Measurements from ENCODE around the gene TSKS. TPM values are rescaled to one million over a fixed set of nuclear protein-coding genes. Genes with fewer than 3 reads are reported as not detected.

TSKS gene
- total RNA-seq, 1 donor from 2014 or later: 2.0 TPM

DNA sequence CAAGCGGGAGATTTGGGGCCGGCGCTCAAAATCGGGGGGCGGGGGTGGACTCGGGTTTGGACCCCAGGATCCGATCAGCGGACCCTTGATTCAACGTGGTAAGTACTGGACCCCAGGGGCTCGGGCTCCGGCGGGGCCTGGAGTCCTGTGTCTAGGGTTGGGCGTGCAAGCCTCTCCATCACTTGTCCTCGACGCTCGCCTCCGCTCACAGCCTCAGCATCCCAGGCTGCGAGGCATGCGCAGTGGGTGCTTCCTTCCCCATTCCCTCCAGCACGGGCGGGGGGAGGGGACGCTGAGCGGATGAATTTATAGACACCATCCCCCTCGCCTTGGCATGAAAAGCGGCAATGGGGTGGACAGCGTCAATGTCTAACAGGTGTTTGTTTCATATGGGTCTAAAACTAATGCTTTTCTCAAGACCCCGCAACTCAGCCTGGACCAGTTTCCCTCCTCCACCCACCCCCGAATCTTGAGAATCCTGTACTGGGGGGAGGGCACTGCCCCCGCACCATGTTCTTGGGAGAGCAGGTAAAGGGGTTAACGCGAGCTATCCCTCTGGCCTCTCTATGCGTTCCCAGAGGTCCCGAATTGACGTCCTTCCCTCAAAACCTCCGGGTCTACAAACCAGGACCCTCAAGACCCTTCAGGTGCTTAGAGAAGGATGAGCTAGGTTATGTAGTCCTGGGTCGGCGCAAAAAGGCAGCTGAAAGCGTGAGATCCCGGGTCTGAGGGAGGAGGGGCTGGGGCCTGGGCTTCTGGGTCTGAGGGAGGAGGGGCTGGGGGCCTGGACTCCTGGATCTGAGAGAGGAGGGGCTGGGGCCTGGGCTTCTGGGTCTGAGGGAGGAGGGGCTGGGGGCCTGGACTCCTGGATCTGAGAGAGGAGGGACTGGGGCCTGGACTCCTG lies 71.6 kb downstream of the TSKS start:
- DNase-seq (ENCODE audit: low spot score): no peak
- H3K36me3 Mint-ChIP-seq (ENCODE audit: low read depth): peaks cover 28% of the 10 kb centered on the region
- H3K4me3 Mint-ChIP-seq (ENCODE audit: low read depth): peak overlapping the region; percentile 81
- peaks cover 12% of the 10 kb centered on the region for H3K4me1 Mint-ChIP-seq (ENCODE audit: low read depth)
- peaks cover 11% of the 10 kb centered on the region for H3K27me3 Mint-ChIP-seq (ENCODE audit: low read depth)
- no peaks in the 10 kb centered on the region for H3K9me3 Mint-ChIP-seq
- intact Hi-C loops (cut with micrococcal nuclease): no loop called here
- H3K27ac Mint-ChIP-seq: no peak overlapping the region

DNA sequence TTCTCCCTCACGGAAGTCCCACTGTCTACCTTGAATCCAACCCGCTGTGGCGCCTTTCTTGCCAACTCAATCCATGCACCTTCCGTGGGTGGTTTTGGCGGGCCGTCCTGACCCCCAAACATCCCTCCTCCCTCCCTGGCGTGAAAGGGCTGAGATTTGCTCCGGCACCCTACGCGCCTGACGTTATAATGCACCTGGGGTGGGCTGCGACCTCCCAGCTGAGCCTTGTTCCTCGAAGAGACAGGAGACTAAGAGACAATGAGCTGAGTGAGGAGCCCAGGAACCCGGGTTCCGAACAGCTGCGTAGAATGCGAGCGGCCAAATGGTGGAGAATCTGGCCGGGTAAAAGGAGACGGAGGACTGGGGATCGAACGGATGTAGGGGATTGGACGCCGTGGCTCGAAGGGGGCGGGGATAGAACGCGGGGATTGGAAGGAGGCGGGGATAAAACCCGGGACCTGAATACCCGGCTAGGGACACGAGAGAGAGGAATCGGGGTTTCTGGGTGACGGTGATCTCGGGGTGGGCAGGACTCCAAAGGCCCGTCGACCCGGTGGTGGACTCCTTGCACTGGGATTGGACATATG lies 72.4 kb downstream of the TSKS start, which contains the start of gene CPT1C:
CPT1C (plus strand) TSS at position 461 of the 587 bp plus-strand sequence. CDS start 1,137 bp downstream, outside the sequence.
- Mint-ChIP-seq H3K4me1 (ENCODE audit: low read depth) (peaks cover 12% of the 10 kb centered on the region), H3K4me3 (ENCODE audit: low read depth) (peak within 1 kb of the TSS; percentile 81), H3K9me3 (no peaks in the 10 kb centered on the region), H3K27ac (no peak within 1 kb of the TSS), H3K27me3 (ENCODE audit: low read depth) (peaks cover 11% of the 10 kb centered on the region), H3K36me3 (ENCODE audit: low read depth) (peaks cover 34% of the 10 kb centered on the region)
- intact Hi-C loops (cut with micrococcal nuclease): no loop called here
- DNase-seq (ENCODE audit: low spot score): peak; percentile 41

DNA sequence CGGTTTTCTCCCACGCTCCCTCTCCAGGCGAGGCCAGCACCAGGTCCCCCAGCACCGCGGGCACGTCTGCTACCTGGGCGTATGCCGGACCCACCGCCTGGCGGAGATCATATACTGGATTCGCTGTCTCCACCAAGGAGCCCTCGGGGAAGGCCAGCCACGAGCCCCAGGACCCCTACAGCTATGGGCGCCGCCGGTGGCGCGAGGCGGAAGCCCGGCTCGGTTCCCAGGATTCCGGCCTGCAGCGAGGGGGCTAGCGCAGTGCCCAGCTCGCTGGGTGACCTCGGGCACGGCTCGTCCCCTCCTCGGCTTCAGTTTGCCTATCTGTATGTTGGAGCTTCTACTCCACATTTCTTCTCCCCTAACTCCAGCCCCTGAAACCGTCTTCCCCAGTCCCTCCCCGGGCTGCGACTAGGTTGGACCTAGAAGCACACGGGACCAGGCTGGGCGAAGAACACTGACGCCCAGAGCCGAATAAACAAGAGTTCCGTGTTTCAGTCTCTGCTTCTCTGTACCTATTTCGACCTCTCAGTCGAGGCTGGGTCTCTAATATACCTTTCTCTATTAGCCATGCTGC lies 72.9 kb downstream of the TSKS start:
- DNase-seq (ENCODE audit: low spot score): no peak
- Mint-ChIP-seq H3K9me3 (no peaks in the 10 kb centered on the region), H3K4me3 (ENCODE audit: low read depth) (peak overlapping the region; percentile 81), H3K27me3 (ENCODE audit: low read depth) (peaks cover 11% of the 10 kb centered on the region), H3K27ac (no peak overlapping the region), H3K4me1 (ENCODE audit: low read depth) (peaks cover 12% of the 10 kb centered on the region), H3K36me3 (ENCODE audit: low read depth) (peaks cover 39% of the 10 kb centered on the region)
- intact Hi-C loops (cut with micrococcal nuclease): no loop called here

Other genes starting within 250 kb of the TSKS start
- 3.2 and 3.8 TPM in 2 replicates for gene RCN3, start 235.3 kb downstream of the TSKS start, total RNA-seq
- 64.8 and 67.1 TPM in 2 replicates for gene NOSIP, start 182.8 kb downstream of the TSKS start, total RNA-seq
- 0.83 and 0.84 TPM in 2 replicates for gene PRRG2, start 182.0 kb downstream of the TSKS start, total RNA-seq
- gene PRR12, start 172.1 kb downstream of the TSKS start, total RNA-seq: 34.2 and 34.6 TPM in 2 replicates
- 4.9 and 6.2 TPM in 2 replicates for gene RRAS, start 123.2 kb downstream of the TSKS start, total RNA-seq
- gene SCAF1, start 121.1 kb downstream of the TSKS start, total RNA-seq: 64.6 and 69.5 TPM in 2 replicates
- 135 and 147 TPM in 2 replicates for gene IRF3, start 97.4 kb downstream of the TSKS start, total RNA-seq
- gene BCL2L12, start 97.4 kb downstream of the TSKS start, total RNA-seq: 66.2 and 72.7 TPM in 2 replicates
- 431 TPM in 2 replicates for gene PRMT1, start 86.0 kb downstream of the TSKS start, total RNA-seq
- 7.2 and 7.3 TPM in 2 replicates for gene ADM5, start 73.7 kb downstream of the TSKS start, total RNA-seq
- gene CPT1C, start 72.2 kb downstream of the TSKS start, total RNA-seq: 2.8 and 2.9 TPM in 2 replicates
- 61.9 and 65.4 TPM in 2 replicates for gene AP2A1, start 3.7 kb upstream of the TSKS start, total RNA-seq
- gene FUZ, start 50.0 kb upstream of the TSKS start, total RNA-seq: 13.0 and 13.6 TPM in 2 replicates
- gene MED25, start 55.0 kb upstream of the TSKS start, total RNA-seq: 44.0 and 49.6 TPM in 2 replicates
- gene PTOV1, start 87.9 kb upstream of the TSKS start, total RNA-seq: 127 and 134 TPM in 2 replicates
- gene PNKP, start 104.3 kb upstream of the TSKS start, total RNA-seq: 111 and 117 TPM in 2 replicates
- gene AKT1S1, start 114.0 kb upstream of the TSKS start, total RNA-seq: 26.6 and 29.7 TPM in 2 replicates
- gene TBC1D17, start 114.4 kb upstream of the TSKS start, total RNA-seq: 40.0 and 42.3 TPM in 2 replicates
- 42.3 and 42.4 TPM in 2 replicates for gene IL4I1, start 133.6 kb upstream of the TSKS start, total RNA-seq
- gene ATF5, start 165.9 kb upstream of the TSKS start, total RNA-seq: 26.0 and 28.3 TPM in 2 replicates
- gene NUP62, start 166.2 kb upstream of the TSKS start, total RNA-seq: 170 and 178 TPM in 2 replicates
- gene SIGLEC11, start 197.9 kb upstream of the TSKS start, total RNA-seq: not detected in 2 replicates

Measured in activated T-helper 2 cell treated with anti-CD3 and anti-CD28 coated beads, Interferon-gamma antibody, Interleukin-2, Interleukin-4, amounts not matched to agents 10 μg/mL and 5 μg/mL and 100 μg/mL, durations not matched to agents 14 hours and 24 hours and 36 hours (primary cell).